HEK293 (cell line): ENCODE data around the gene TIMP2.

ENCODE experiments used
- ATF2 ChIP-seq: fragments of 450-650 bp; formaldehyde crosslinking; IDR thresholded peaks from 2 replicates; pipeline ENCODE4 v1.5.1; 2016; ENCODE audit warnings: missing biosample characterization, missing genetic modification characterization, low read depth
- CTCF ChIP-seq: fragments of 450-650 bp; formaldehyde crosslinking; IDR thresholded peaks from 2 replicates; pipeline ENCODE4 v1.5.1; 2016; ENCODE audit warnings: missing biosample characterization, missing genetic modification characterization
- KLF1 ChIP-seq: fragments of 450-650 bp; formaldehyde crosslinking; IDR thresholded peaks from 2 replicates; pipeline ENCODE4 v1.5.1; 2016; ENCODE audit warnings: missing biosample characterization, missing genetic modification characterization
- KLF10 ChIP-seq: fragments of 450-650 bp; IDR thresholded peaks from 2 replicates; pipeline ENCODE4 v1.5.1; 2018; ENCODE audit warnings: missing biosample characterization, mild to moderate bottlenecking, missing genetic modification characterization
- OVOL3 ChIP-seq: fragments of 450-650 bp; formaldehyde crosslinking; IDR thresholded peaks from 2 replicates; pipeline ENCODE4 v1.5.1; 2016; ENCODE audit warnings: missing biosample characterization, missing genetic modification characterization
- PRDM10 ChIP-seq: fragments of 450-650 bp; formaldehyde crosslinking; IDR thresholded peaks from 2 replicates; pipeline ENCODE4 v1.5.1; 2016; ENCODE audit warnings: missing biosample characterization, missing genetic modification characterization
- SALL2 ChIP-seq: fragments of 450-650 bp; formaldehyde crosslinking; IDR thresholded peaks from 2 replicates; pipeline ENCODE4 v1.5.0; 2017; ENCODE audit warnings: missing biosample characterization, mild to moderate bottlenecking, missing genetic modification characterization, borderline replicate concordance
- SP7 ChIP-seq: fragments of 450-650 bp; formaldehyde crosslinking; IDR thresholded peaks from 2 replicates; pipeline ENCODE4 v1.5.1; 2016; ENCODE audit warnings: missing biosample characterization, missing genetic modification characterization
- ZNF174 ChIP-seq: fragments of 450-650 bp; formaldehyde crosslinking; IDR thresholded peaks from 2 replicates; pipeline ENCODE4 v1.5.0; 2017; ENCODE audit warnings: missing biosample characterization, mild to moderate bottlenecking, missing genetic modification characterization
- ZNF18 ChIP-seq: fragments of 450-650 bp; formaldehyde crosslinking; IDR thresholded peaks from 2 replicates; pipeline ENCODE4 v1.5.1; 2016; ENCODE audit warnings: missing biosample characterization, missing genetic modification characterization
- ZNF202 ChIP-seq: fragments of 450-650 bp; formaldehyde crosslinking; IDR thresholded peaks from 2 replicates; pipeline ENCODE4 v1.5.1; 2016; ENCODE audit warnings: missing biosample characterization, missing genetic modification characterization, borderline replicate concordance
- ZNF239 ChIP-seq: fragments of 450-650 bp; formaldehyde crosslinking; IDR thresholded peaks from 2 replicates; pipeline ENCODE4 v1.5.1; 2016; ENCODE audit warnings: missing biosample characterization, missing genetic modification characterization
- ZNF24 ChIP-seq: fragments of 450-650 bp; formaldehyde crosslinking; IDR thresholded peaks from 2 replicates; pipeline ENCODE4 v1.5.1; 2016; ENCODE audit warnings: missing biosample characterization, missing genetic modification characterization
- ZNF274 ChIP-seq, 2 experiments: fragments of 200-500 bp in 1 of 2; fragments of 450-650 bp in 1 of 2; sonication (Bioruptor generic) in 1 of 2; formaldehyde crosslinking in 1 of 2; IDR thresholded peaks; 2 replicates each; pipeline versions ENCODE4 v1.5.1 to v1.6.1; 2014 to 2016; ENCODE audit warnings: borderline replicate concordance in 1 of 2, inconsistent platforms in 1 of 2, low read length in 1 of 2, missing biosample characterization in 1 of 2, missing genetic modification characterization in 1 of 2
- ZNF280C ChIP-seq: fragments of 450-650 bp; formaldehyde crosslinking; IDR thresholded peaks from 2 replicates; pipeline ENCODE4 v1.5.1; 2016; ENCODE audit warnings: missing biosample characterization, missing genetic modification characterization
- ZNF324 ChIP-seq: fragments of 450-650 bp; formaldehyde crosslinking; IDR thresholded peaks from 2 replicates; pipeline ENCODE4 v1.5.1; 2016; ENCODE audit warnings: missing biosample characterization, missing genetic modification characterization
- ZNF518A ChIP-seq: fragments of 450-650 bp; formaldehyde crosslinking; conservative IDR thresholded peaks from 2 replicates; pipeline ENCODE4 v1.5.1; 2016; ENCODE audit warnings: low read depth, missing biosample characterization, missing genetic modification characterization
- ZNF621 ChIP-seq: fragments of 450-650 bp; formaldehyde crosslinking; IDR thresholded peaks from 2 replicates; pipeline ENCODE4 v1.5.1; 2017; ENCODE audit warnings: missing biosample characterization, missing genetic modification characterization
- ZNF658 ChIP-seq: fragments of 450-650 bp; formaldehyde crosslinking; IDR thresholded peaks from 2 replicates; pipeline ENCODE4; 2016; ENCODE audit warnings: missing biosample characterization, missing genetic modification characterization
- ZSCAN23 ChIP-seq: fragments of 450-650 bp; formaldehyde crosslinking; IDR thresholded peaks from 2 replicates; pipeline ENCODE4 v1.5.1; 2016; ENCODE audit warnings: missing biosample characterization, missing genetic modification characterization

Gene TIMP2

GRCh38 chr17:78840780-78841611, 84.2 kb downstream of the TIMP2 start, which contains the start of gene USP36 (continued):
- TF ChIP-seq ATF2 (tag by site-specific recombination) (peak; percentile 99), ZNF24 (tag by site-specific recombination) (peak; percentile 81), OVOL3 (peak; percentile 89), ZNF324 (peak; percentile 89), PRDM10 (tag by site-specific recombination) (peak; percentile 78), ZNF239 (tag by site-specific recombination) (peak; percentile 58; the same call in 1 of the 2 replicates), ZSCAN23 (tag by site-specific recombination) (peak; percentile 66; the same call in 1 of the 2 replicates), KLF1 (peak; percentile 90), ZNF658 (tag by site-specific recombination) (no peak), ZNF280C (tag by site-specific recombination) (no peak), CTCF (tag by site-specific recombination) (peak; percentile 86; the same call in 1 of the 2 replicates), ZNF18 (tag by site-specific recombination) (peak; percentile 51), SALL2 (tag by site-specific recombination) (no peak), SP7 (tag by site-specific recombination) (peak; percentile 94), ZNF518A (tag by site-specific recombination) (no peak; the same call in 1 of the 2 replicates), KLF10 (tag by site-specific recombination) (peak; percentile 86), ZNF274 (IDR thresholded peaks at IDR 0.05; ENCODE audit: low read length) (no peak), ZNF274 (tag by site-specific recombination; IDR thresholded peaks at IDR 0.05; ENCODE audit: borderline replicate concordance) (no peak), ZNF174 (tag by site-specific recombination) (no peak), ZNF202 (tag by site-specific recombination) (no peak), ZNF621 (no peak)
